SIG-M5 treated with dmso at 0.1 percent for 504 hours (cell line): ENCODE data around the gene ENTHD1.
"Not testable (repeated sequence)": the region's sequence is repeated elsewhere in the genome, so short reads cannot be mapped to it uniquely, and the experiment has no call there.

Source experiments
- DNase-seq: peaks from one replicate; lab custom pipeline; 2025; ENCODE audit not compliant: unreplicated experiment; lab: John Stamatoyannopoulos, UW

Gene ENTHD1

DNA sequence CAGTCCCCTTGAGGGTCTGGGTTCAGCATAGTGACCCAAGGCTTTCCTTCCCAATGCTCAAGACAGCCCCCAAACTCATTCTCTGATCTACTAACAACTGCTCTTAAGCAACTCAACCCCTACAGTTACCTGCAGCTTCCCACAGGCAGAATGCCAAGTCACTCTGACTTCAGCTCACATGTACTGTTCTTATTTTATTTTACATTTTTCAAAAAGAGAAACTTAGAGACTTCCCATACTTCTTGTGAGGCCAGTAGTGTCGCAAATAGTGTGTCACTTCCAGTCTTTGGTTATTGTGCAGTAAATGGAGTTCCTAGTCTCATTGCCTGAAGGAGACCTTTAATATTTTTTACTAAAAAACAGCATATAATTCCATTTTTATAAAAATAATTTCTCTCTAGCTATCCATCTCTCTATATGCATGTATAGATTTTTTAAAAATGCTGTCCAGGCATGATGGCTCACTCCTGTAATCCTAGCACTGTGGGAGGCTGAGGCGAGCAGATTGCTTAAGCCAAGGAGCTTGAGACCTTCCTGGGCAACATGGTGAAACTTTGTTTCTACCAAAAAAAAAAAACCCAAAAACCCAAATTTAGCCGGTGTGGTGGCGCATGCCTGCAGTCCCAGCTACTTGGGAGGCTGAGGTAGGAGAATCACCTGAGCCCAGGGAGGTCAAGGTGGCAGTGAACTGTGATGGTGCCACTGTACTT is 41.8 kb downstream of the ENTHD1 start:
- DNase-seq = no peak

DNA sequence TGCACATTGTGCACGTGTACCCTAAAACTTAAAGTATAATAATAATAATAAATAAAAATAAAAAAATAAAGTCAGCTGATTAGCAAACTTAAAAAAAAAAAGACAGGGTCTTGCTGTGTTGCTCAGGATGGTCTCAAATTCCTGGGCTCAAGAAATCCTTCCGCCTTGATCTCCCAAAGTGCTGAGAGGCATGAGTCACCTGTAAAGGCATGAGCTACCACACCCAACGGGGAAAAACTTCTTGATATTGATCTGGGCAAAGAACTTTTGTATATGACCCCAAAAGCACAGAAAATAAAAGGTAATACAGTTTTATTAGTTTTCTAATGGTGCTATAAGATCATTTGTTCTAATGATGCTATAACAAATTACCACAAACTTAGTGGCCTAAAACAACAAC is 46.1 kb downstream of the ENTHD1 start:
- DNase-seq = no peak

DNA sequence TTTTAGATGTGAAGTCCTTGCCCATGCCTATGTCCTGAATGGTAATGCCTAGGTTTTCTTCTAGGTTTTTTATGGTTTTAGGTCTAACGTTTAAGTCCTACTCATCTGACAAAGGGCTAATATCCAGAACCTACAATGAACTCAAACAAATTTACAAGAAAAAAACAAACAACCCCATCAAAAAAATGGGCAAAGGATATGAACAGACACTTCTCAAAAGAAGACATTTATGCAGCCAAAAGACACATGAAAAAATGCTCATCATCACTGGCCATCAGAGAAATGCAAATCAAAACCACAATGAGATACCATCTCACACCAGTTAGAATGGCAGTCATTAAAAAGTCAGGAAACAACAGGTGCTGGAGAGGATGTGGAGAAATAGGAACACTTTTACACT is 47.0 kb downstream of the ENTHD1 start:
- DNase-seq = not testable (repeated sequence)

DNA sequence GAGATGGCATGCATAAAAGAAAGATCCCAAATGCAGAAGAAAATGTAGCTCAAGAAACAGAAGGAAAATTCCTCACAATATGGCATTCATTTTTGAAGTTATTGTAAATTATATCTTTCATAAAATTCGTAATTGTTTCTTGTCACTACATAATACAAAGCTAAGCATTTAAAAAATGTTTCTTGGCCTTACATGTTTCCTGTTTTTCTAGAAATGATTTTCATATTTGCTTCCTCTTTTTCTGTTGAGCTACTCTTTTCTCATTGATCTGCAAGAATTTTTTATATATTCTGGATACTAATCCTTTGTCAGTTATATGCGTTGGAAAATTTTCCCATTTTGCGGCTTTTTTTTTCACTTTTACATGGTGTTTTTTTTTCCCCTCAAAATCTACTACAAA is 48.0 kb downstream of the ENTHD1 start:
- DNase-seq = no peak

DNA sequence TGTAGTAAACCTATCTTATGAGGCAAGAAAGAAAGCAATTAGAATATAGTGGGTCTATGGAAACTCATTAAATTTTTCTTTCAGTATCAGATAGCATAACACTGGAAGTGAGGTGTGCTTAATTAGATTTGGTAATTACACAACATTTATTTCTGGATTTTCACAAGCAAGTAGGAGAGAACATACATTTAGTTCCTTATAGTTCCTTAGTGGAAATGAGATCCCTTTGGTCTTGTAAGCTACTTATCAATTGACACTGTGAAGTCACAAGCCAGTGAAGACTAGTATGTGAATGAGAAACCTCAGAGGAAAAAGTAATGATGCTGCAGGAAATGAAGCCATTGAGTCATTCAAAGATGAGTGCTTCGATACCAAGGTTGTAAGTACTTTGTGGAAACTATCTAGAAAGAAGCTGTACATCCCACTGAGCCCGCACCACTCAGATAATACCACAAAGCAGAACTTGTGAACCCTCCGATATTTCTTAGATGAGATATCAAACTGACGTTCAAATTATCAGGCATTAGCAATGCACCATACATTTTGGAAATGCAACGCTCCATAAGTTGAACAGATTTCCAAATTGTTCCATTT is 53.5 kb downstream of the ENTHD1 start:
- no peak for DNase-seq

DNA sequence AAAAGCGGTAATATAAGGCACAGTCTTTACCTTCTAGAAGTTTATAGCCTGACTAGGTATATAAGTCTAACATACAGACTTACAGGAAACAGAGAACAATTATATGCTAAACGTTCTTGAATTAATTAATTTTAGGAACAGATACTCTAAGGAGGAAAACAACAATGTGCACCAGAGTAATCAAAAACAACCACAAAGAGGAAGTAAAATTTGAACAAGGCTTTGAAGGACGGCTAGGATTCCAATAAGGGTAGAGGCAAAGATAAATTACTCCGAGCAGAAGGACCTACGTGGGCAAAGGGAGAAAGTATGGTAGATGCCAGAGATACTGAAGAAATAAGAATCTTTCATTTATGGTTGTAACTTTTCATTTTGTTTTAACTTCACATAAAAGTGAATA is 54.4 kb downstream of the ENTHD1 start:
- no peak for DNase-seq

DNA sequence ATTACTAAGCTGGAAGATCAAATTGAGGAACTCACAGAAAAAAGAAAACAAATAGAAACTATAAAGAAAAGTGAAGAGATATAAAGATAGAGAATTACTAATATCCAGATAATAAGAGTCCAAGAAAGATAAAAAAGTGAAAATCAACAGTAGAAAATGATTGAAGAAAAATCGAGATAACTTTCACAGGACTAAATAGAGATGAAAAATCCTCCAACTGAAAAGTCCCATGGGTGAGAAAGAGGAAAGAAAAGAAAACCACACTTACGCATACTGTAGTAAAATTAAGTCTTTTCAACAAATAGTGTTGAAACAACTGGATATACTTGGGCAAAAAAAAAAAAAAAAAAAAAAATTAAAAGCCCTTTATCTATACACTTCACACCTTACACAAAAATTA is 60.0 kb downstream of the ENTHD1 start:
- no peak for DNase-seq

DNA sequence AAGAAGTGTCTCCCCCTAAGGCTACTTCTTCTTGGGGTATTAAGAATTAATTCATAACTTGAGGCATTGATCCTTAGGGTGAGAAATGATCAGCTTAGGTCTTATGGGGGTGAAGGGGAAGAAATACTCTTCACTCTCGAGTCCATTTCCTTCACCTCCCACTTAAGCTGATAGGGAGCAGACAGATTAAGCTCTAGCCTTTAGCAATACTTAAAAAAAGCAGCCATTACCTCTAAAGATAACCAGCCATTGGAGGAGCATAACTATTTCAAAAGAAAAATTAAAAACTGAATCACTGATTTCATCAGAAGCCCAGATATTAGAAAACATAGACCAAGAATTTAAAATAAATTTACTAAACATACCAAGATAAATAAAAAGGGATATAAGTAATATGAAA is 60.5 kb downstream of the ENTHD1 start:
- no peak for DNase-seq

DNA sequence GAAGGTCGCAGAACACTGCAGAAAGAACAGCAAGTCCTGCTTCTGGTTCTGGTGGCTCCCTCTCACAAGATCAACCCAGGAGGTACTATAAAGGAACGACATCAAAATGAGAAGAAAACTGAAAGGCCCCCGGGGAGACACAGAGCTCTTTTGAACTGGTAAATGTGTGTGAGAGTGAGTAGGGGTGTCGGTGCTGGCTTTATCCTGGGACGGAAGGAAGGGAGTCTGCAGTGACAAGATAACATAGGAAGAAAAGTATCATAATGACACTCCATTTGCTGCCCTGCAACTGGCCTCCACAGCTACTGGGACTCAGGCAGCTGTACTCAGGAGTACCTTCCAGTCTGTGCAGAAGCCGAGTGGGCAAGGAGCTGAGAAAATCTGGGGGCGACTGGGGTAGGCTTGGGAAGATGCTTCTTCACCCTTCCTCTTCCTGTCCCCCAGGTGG is 60.9 kb downstream of the ENTHD1 start:
- no peak for DNase-seq

DNA sequence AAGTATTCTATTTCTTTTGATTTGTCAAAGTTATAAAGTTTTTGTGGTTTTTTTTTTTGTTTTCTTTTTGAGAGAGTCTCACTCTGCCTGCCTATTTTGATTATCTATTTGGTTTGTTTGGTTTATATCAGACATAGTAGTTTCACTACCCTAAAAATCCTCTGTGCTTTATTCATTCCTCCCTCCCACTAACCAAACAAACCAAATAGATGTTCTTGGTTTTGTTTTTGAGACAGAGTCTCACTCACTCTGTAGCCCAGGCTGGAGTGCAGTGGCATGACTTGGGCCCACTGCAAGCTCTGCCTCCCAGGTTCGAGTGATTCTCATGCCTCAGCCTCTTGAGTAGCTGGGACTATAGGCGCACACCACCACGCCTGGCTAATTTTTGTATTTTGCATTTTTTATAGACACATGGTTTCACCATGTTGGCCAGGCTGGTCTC is 67.9 kb downstream of the ENTHD1 start:
- no peak for DNase-seq

DNA sequence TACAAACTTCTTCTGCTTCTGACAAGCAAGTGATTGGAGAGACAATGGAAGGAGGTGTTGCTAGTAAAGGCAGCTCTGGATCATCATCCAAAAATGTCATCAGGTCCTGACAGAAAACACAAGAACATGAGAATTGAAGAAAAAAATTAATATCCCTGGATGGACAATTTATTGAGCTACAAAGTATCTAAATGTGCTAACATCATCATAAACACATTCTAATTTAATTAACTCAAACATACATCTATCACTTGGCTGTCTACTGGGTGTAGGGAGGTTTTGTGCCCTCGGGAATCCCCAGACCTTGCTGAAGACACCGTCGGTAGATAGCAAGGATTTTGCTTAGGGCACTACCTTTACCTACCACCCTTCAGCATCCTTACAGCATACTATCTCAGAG is 72.6 kb downstream of the ENTHD1 start:
- no peak for DNase-seq

DNA sequence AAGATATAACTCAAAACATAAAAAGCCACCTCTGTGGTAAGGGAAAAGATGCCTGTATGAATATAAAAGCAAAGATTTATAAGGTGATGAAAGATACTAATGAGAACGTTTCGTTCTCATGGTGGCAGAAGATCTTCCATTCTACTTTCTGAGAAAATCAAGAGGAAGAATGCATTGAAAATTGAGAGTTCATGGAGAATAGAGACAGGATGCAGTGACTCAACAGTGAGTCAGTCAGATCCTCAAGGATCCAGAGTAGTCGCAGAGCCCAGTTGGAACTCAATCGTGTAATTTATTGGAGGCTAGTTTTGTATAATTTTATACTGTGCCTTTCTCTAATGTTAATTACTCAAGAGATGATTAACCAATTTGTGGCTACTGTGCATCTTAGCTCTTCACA is 73.3 kb downstream of the ENTHD1 start:
- DNase-seq = no peak

DNA sequence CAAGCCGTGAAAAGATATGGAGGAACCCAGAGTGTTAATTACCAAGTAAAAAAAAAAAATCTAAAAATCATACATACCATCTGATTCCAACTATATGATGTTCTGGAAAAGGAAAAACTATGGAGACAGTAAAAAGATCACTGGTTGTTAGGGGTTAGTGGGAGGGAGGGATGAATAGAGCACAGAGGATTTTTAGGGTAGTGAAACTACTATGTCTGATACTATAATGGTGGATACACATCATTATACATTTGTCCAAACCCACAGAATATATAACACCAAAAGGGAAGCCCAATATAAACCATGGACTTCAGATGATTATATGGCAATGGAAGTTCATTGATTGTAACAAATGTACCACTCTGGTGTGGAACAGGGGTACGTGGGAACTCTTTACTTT is 74.1 kb downstream of the ENTHD1 start:
- DNase-seq = no peak

DNA sequence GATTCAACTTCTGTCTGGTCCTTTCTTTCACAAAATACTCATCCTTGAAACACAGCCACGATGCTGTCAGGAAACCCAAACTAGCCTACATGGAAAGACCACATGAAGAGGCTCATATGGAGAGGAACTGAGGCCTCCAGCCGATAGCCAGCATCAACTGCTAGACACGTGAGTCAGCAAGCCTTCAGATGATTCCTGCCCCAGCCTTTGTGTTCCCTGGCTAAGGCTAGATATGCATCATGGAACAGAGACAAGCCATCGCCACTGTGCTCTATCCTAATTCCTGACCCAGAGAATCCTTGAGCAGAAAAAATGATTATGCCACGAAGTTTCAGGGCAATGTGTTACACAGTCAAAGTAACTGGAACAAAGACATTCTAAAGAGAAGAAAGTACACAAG is 75.5 kb downstream of the ENTHD1 start:
- no peak for DNase-seq

DNA sequence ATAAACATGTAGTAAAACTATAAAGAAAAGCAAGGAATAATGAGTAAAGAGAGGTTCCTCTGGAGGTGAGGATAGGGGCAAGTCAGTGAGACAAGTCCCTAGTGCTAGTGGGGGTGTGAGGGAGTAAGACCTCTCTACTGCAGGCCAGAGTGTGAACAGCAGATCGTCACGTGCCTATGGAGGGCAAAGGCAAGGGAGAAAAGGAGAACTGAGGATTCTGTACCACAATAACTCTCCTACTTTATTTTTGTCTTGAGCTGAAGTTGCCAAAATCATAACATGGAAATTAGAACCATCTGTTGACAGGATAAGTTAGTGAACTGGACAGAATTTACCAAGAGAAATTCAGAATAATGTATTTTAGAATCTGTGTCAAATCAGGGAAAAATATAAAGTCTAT is 77.6 kb downstream of the ENTHD1 start:
- DNase-seq = peak; percentile 29

DNA sequence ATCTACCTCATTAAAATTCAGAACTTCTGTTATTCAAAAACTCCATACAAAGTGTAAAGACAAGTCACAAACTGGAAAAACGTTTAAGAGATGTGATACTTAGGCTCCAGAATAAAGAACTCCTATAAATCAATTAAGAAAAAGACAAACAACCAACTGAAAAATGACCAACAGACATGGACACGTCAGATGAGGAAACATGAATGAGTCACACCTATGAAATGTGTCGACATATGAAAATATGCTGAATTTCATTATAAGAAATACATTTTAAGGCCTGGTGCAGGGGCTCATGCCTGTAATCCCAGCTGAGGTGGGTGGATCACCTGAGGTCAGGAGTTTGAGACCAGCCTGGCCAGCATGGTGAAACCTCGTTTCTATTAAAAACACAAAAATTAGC is 78.7 kb downstream of the ENTHD1 start:
- no peak for DNase-seq

DNA sequence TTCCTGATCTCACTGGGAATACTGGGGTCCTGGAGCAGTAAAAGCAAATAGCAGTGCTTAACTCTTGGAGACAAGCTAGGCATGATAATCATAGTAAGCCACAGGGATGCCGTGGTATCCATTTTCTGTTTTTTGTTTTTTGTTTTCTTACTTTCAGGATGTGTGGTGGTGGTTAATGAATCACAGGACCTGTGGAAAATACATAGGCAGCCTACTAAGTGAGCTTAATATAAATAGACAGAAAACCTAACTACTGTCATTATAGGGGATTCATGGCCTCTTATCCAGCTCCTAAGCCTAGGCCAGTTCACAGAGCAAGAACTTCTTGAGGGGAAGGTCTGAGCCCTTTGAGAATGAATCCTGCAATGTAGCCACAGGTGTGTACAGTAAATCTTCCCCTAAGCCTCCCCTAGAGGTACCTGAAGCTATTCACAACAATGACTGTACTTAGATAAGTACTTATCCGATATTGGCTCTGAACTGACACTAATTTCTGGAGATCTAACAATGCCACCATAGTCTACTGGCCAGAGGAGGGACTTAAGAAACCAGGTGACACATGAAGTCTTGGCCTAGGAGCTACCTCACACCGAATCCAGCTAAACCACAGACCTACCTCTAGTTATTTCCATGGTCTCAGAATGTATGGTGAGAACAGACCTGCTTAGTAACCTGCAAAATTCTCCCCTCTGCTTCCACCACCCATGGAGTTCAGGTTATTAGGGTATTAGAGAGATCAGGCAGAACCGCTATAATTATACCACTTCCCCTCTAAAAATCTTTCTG is 83.6 kb downstream of the ENTHD1 start:
- no peak for DNase-seq

DNA sequence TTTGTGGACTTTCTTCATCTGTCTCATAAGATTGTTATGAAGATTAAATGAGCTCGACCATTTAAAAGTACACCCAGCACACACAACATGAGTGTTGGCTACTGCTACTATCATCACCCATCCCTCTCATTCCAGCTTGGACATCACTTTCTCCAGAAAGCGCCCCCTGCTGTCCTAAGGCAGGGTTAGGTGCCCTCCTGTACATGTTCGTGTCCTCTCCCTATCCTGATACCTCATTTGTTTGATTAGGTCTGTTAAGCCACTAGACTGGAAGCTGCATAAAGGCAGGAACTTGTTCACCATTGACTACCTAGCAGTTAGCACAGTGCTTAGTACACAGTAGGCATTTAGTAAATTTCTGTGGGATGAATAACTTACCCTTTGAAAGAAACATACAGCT is 85.5 kb downstream of the ENTHD1 start:
- no peak for DNase-seq

DNA sequence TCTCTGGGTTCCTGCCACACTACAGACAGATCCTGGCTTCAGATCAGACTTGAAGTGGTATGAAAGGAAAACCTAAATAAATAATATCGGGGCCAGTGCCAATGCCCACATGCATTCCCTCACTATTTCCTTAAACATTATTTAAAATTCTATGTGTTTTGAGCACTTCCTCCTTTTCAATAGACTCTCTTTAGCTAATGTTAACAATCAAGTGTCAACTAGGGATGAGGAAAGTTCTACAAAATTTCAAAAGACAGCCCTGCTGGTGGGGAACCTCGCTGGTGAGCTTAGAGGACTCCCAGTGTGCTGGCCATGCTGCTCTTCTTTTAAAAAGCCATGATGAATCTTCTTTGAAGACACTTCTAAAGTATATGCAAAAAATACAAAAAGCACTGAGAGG is 87.5 kb downstream of the ENTHD1 start:
- DNase-seq = no peak

DNA sequence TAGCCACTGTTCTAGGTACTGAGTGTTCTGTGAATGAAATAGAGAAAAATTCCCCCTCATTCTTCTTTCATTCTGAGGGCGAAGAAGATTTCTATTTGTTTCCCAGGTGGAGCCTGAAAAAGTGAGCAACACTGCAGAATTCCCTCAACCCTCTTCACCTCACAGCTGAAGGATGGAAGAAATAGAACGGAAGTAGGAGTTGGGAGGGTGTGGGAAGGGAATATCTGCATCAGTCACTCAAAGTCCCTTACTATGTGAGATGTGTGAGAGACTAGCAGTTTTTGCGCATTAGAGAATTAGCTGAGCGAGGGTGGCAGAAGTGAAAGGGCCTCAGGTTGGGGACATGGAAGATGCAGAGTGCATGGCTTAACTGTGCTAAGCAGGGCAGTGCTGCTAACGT is 88.4 kb downstream of the ENTHD1 start:
- no peak for DNase-seq

DNA sequence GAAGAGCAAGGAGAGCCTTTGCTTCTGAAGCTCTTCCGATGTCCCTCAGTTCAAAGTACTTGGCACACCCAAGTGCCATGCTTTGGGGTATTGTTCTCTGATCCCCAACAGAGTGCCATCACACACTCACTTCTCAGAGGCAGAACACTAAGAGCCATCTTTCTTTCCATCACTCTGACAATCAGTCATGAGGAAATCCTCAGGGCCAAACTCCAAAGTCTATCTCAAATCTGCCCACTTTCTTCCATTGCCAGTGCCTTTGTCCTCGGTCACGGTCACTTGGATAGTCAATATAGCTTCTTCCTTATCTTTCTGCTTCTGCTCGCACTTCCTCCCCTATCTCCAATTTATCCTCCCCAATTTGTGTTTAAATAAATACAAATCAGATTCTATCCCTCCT is 90.9 kb downstream of the ENTHD1 start:
- DNase-seq = no peak

DNA sequence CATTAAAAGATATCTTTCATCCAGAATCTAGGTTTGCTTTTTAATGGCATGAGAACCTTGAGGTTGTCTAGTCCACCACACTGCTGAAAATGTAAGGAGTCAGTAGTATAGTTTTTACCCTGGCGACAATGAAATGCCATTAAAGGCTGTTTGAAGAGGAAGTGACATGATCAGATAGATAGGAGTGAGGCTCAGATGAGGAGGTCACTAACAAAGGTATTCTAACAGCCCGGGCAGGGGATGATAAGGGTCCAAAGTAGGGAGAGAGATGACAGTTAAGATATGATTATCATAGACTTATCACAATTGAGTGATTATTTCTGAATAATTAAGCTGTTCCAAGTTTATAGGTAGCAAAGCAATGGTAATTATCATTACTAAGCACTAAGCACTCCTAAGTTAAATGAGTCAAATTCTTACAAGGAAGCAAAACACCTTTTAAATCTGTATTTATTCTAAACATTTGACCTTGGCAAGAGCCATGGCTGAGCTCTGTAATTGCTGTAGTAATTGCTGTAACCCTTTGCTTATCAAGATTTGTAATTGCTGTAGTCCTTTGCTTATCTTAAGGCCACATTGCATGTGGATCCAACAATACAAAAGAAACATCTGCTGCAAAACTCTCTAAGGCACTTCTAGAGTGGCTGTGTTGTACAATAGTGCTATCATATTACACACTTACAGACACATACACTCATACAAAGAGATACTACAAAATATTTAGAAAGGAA is 92.6 kb downstream of the ENTHD1 start:
- DNase-seq = no peak
